Liver (tissue), 3 donors: Measurements from ENCODE around the gene FEM1B.

Experiments
- HNF4G ChIP-seq: IDR thresholded peaks from 2 replicates; pipeline ENCODE4 v1.6.1; 2016; ENCODE audit warnings: antibody characterized with exemption
- JUND ChIP-seq, 2 donors: IDR thresholded peaks; 2 replicates each; pipeline ENCODE4 v1.6.1; 2016; ENCODE audit warnings: antibody characterized with exemption in 2 of 2
- MAX ChIP-seq: IDR thresholded peaks from 2 replicates; pipeline ENCODE4 v1.6.1; 2016; ENCODE audit warnings: antibody characterized with exemption
- REST ChIP-seq: IDR thresholded peaks from 2 replicates; pipeline ENCODE4 v1.6.1; 2016; ENCODE audit warnings: antibody characterized with exemption, mild to moderate bottlenecking
- TF ChIP-seq, protein P1 (sequence below): fragments of 150-350 bp; IDR thresholded peaks from 2 replicates; pipeline ENCODE4 v1.5.1; 2017; ENCODE audit warnings: improper control_type of control experiment, low read depth, low read length; ENCODE audit not compliant: missing input control
- TF ChIP-seq, protein P2 (sequence below): IDR thresholded peaks from 2 replicates; pipeline ENCODE4 v1.6.1; 2016; ENCODE audit warnings: antibody characterized with exemption
- TF ChIP-seq, protein P3 (sequence below): IDR thresholded peaks from 2 replicates; pipeline ENCODE4 v1.6.1; 2016; ENCODE audit warnings: antibody characterized with exemption
- donor health status: healthy.
- donor health status: healthy.

DNA sequence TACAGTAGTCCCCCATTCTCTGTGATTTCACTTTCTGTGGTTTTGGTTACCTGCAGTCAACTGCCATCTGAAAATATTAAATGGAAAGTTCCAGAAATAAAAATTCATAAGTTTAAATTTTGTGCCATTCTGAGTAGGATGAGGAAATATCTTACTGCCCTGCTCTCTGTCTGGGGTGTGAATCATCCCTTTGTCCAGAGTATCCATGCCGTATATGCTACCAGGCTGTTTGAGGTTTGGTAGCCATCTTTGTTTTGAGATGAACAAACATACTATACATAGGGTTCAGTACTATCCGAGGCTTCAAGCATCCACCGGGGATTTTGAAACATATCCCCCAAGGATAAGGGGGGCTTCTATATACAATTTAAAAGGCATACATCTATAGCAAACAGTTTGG is 16.3 kb upstream of the FEM1B start:
- TF ChIP-seq, protein P1, sequence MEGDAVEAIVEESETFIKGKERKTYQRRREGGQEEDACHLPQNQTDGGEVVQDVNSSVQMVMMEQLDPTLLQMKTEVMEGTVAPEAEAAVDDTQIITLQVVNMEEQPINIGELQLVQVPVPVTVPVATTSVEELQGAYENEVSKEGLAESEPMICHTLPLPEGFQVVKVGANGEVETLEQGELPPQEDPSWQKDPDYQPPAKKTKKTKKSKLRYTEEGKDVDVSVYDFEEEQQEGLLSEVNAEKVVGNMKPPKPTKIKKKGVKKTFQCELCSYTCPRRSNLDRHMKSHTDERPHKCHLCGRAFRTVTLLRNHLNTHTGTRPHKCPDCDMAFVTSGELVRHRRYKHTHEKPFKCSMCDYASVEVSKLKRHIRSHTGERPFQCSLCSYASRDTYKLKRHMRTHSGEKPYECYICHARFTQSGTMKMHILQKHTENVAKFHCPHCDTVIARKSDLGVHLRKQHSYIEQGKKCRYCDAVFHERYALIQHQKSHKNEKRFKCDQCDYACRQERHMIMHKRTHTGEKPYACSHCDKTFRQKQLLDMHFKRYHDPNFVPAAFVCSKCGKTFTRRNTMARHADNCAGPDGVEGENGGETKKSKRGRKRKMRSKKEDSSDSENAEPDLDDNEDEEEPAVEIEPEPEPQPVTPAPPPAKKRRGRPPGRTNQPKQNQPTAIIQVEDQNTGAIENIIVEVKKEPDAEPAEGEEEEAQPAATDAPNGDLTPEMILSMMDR, result no peak
- TF ChIP-seq REST (no peak), MAX (no peak), JUND (IDR thresholded peaks at IDR 0.05) (no peak), HNF4G (no peak)
- TF ChIP-seq, protein P2, sequence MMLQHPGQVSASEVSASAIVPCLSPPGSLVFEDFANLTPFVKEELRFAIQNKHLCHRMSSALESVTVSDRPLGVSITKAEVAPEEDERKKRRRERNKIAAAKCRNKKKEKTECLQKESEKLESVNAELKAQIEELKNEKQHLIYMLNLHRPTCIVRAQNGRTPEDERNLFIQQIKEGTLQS, result no peak
- TF ChIP-seq, protein P3, sequence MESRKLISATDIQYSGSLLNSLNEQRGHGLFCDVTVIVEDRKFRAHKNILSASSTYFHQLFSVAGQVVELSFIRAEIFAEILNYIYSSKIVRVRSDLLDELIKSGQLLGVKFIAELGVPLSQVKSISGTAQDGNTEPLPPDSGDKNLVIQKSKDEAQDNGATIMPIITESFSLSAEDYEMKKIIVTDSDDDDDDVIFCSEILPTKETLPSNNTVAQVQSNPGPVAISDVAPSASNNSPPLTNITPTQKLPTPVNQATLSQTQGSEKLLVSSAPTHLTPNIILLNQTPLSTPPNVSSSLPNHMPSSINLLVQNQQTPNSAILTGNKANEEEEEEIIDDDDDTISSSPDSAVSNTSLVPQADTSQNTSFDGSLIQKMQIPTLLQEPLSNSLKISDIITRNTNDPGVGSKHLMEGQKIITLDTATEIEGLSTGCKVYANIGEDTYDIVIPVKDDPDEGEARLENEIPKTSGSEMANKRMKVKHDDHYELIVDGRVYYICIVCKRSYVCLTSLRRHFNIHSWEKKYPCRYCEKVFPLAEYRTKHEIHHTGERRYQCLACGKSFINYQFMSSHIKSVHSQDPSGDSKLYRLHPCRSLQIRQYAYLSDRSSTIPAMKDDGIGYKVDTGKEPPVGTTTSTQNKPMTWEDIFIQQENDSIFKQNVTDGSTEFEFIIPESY, result no peak
